ENCODE results near the gene NKAIN4.
"Not testable (repeated sequence)": the region's sequence is repeated elsewhere in the genome, so short reads cannot be mapped to it uniquely, and the experiment has no call there.

The NKAIN4 gene

GRCh38 chr20:63257629-63258028, 3.4 kb upstream of the NKAIN4 start:
- DNase-seq (ENCODE audit: low read depth in 2 of 2): no peak

GRCh38 chr20:63256954-63257353, 2.7 kb upstream of the NKAIN4 start:
- DNase-seq (ENCODE audit: low read depth in 2 of 2): no peak

GRCh38 chr20:63255931-63256704, 1.9 kb upstream of the NKAIN4 start:
- DNase-seq (ENCODE audit: low read depth in 2 of 2): no peak

GRCh38 chr20:63254606-63255384, 532 bp upstream of the NKAIN4 start:
- DNase-seq (ENCODE audit: low read depth in 2 of 2): no peak

- DNase-seq (ENCODE audit: low read depth in 2 of 2): no peak
Measured at GRCh38 chr20:63253438-63254231, 628 bp downstream of the NKAIN4 start.

GRCh38 chr20:63253065-63253437, 1.2 kb downstream of the NKAIN4 start:
- no peak for DNase-seq (ENCODE audit: low read depth in 2 of 2)

- no peak for DNase-seq (ENCODE audit: low read depth in 2 of 2)
Measured at GRCh38 chr20:63252284-63252711, 2.0 kb downstream of the NKAIN4 start.

- not testable (repeated sequence) for DNase-seq (ENCODE audit: low read depth in 2 of 2)
Measured at GRCh38 chr20:63251350-63251749, 2.9 kb downstream of the NKAIN4 start.

GRCh38 chr20:63249891-63250290, 4.4 kb downstream of the NKAIN4 start:
- no peak for DNase-seq (ENCODE audit: low read depth in 2 of 2)

GRCh38 chr20:63248835-63249591, 5.2 kb downstream of the NKAIN4 start:
- DNase-seq (ENCODE audit: low read depth in 2 of 2): no peak

GRCh38 chr20:63247671-63248228, 6.5 kb downstream of the NKAIN4 start:
- DNase-seq (ENCODE audit: low read depth in 2 of 2): no peak

GRCh38 chr20:63246490-63247288, 7.6 kb downstream of the NKAIN4 start:
- DNase-seq (ENCODE audit: low read depth in 2 of 2): no peak

GRCh38 chr20:63244468-63244867, 9.8 kb downstream of the NKAIN4 start:
- DNase-seq (ENCODE audit: low read depth in 2 of 2): no peak

GRCh38 chr20:63243604-63244247, 10.5 kb downstream of the NKAIN4 start:
- DNase-seq (ENCODE audit: low read depth in 2 of 2): no peak

GRCh38 chr20:63242736-63243135, 11.5 kb downstream of the NKAIN4 start:
- no peak for DNase-seq (ENCODE audit: low read depth in 2 of 2)

- no peak for DNase-seq (ENCODE audit: low read depth in 2 of 2)
Measured at GRCh38 chr20:63241272-63241671, 13.0 kb downstream of the NKAIN4 start.

GRCh38 chr20:63240004-63240403, 14.3 kb downstream of the NKAIN4 start:
- DNase-seq (ENCODE audit: low read depth in 2 of 2): no peak

- no peak for DNase-seq (ENCODE audit: low read depth in 2 of 2)
Measured at GRCh38 chr20:63239431-63239830, 14.8 kb downstream of the NKAIN4 start.

- no peak for DNase-seq (ENCODE audit: low read depth in 2 of 2)
Measured at GRCh38 chr20:63238514-63239125, 15.6 kb downstream of the NKAIN4 start.

Data from stimulated activated CD4-positive, alpha-beta T cell treated with anti-CD3 and anti-CD28 coated beads, Interleukin-1b, Interleukin-23, amount 100 ng/mL, for 1 hour (primary cell).